GM10266 (cell line): ENCODE results near the gene FAM234B.
"Not testable (repeated sequence)": the region's sequence is repeated elsewhere in the genome, so short reads cannot be mapped to it uniquely, and the experiment has no call there.

Source experiments
- DNase-seq: peaks from one replicate; pipeline ENCODE4 v3.0.0; 2012; ENCODE audit errors: extremely low spot score
- TF ChIP-seq, protein P1 (sequence below): IDR thresholded peaks from 2 replicates; pipeline ENCODE4 v1.5.1; 2012; ENCODE audit warnings: mild to moderate bottlenecking, low read depth; ENCODE audit not compliant: control insufficient read depth, insufficient read depth; ENCODE audit errors: missing control alignments

Gene FAM234B

DNA sequence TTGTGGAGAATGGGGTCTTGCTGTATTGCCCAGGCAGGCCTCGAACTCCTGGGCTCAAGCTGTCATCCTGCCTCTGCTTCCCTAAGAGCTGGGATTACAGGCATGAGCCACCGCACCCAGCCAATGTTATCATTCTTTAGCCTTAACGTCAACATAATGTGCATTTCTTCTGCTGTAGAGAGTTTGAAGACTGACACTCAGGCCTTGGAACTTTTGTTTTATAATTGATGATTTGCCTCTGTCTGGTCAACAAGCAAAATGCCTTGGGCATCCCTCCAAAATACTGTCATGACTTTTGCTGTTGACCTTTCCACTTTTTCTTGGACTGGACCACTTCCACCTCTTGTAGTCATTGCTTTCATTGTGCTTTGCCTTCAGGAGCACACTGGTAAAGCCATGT is 29.0 kb downstream of the FAM234B start:
- TF ChIP-seq, protein P1, sequence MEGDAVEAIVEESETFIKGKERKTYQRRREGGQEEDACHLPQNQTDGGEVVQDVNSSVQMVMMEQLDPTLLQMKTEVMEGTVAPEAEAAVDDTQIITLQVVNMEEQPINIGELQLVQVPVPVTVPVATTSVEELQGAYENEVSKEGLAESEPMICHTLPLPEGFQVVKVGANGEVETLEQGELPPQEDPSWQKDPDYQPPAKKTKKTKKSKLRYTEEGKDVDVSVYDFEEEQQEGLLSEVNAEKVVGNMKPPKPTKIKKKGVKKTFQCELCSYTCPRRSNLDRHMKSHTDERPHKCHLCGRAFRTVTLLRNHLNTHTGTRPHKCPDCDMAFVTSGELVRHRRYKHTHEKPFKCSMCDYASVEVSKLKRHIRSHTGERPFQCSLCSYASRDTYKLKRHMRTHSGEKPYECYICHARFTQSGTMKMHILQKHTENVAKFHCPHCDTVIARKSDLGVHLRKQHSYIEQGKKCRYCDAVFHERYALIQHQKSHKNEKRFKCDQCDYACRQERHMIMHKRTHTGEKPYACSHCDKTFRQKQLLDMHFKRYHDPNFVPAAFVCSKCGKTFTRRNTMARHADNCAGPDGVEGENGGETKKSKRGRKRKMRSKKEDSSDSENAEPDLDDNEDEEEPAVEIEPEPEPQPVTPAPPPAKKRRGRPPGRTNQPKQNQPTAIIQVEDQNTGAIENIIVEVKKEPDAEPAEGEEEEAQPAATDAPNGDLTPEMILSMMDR = no peak

DNA sequence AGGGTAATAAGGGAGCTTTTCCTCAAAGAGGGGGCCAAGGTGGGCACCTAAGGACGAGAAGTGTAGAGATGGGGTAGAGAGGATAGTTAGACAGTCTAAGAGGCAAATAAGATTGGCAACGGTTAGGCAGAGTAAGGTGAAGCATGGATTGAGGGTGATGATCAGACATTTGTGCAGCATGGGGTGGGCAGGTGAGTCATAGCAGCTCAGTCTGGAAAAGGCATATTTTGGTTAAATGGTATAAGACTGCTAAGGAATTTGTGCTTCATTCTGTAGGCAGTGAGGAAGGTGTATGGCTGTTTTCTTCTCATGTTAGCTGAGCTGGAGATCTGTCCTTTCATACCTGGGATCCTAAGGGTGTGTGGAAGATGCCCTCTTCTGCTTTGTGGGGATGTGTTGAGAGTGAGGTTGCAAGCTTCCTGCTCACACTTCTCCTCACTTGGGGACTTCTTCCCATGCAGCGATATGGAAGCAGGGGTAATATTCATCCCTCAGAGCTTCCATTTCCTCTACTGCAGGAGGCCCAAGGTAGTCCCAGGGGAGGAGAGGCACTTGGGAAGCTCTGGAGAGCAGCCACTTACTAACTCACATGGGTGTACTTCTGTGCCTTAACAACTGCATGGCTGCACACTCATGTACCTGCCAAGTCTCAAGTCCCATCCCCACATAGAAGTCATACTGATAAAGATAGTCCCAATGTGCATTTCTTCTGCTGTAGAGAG is 30.4 kb downstream of the FAM234B start:
- TF ChIP-seq, protein P1 = no peak
- no peak for DNase-seq

More for the DNA sequence above, 29.0 kb downstream of the FAM234B start:
- no peak for DNase-seq

DNA sequence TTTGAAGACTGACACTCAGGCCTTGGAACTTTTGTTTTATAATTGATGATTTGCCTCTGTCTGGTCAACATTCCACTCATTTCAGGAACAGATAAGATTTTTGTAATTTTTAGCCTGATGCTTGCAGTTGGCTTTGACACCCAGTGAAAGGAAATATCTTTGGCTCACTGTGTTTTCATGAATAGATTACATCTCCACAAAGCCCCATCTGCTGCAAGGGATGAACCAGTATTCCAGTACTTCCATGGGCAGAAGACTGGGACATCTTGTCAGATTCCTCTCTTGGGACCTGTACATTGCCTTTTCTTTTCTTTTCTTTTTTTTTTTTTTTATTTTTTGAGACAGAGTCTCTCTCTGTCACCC is 30.9 kb downstream of the FAM234B start:
- TF ChIP-seq, protein P1 = no peak
- DNase-seq = no peak

DNA sequence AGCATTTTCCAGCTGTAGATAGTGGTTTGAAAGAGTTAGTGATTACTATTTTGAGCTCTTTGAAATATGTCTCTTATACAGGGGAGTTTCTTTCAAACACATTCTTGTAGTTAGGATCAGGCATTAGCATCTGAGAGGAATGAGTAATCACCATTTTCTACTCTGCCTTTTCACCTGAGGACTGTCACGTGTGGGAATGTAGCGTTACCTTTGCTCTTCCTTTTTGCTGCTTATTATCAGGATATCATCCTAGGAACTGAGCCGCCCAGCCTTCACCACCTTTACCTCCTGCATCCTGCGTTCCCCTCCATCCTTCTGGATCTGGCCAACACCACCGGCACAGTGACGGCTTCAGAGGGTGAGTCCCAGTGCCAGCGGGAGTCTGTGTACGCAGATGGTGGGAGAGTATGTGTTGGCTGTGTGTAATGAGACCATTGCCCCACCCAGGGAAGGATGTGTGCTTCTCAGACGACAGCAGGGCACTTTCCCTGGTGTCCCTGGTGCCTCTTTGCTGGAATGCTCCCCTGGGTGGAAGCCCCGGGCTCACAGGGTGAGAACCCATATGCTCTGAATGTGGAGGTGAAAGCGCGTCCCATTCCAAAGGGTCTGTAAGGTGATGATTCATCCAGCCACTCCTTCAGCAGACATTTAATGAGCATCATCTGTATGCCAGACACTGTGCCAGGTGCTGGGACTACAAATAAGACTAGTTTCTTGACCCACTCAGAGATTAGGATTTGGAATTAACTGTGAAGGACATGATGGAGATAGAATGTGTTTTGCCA is 31.8 kb downstream of the FAM234B start:
- no peak for DNase-seq
- TF ChIP-seq, protein P1 = no peak

DNA sequence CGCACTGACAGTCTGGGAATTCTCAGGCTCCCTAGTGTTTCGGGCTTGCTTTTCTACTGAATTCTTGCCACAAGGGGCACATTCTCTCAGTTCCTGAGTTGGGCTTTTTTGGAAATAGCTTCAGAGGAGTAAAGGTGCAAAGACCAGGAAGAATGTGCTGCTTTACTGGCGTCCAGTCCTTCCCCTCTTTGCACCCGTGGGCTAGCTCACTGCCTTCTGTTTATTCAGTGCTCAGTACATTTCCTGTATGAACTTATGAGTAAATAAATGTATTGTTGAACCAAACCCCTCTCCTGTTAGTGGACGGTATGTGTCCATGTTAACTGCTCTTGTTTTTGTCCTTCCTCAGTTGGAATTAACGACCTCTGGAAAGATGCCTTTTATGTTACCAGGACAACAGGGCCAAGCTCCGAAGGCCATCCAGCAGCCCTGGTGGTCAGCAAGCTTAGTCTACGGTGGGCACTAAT is 35.3 kb downstream of the FAM234B start:
- TF ChIP-seq, protein P1 = no peak
- no peak for DNase-seq

DNA sequence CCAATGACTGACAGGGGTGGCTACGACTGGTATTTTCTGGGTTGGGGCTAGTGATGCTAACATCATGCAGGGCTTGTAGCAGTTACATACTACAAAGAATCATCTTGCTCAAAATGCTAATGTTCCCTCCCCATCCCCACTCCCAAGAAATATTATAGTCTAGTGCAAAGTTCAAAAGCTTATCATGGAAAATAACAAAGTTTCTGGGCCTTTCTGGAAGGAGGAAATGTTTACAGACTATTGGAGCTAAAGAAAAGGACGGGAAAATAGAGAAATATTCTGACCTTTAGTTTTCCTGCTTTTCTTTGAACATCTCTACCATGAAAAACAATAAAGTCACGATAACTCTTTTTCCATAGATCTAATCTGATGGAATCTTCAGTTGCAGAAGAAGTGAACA is 36.1 kb downstream of the FAM234B start:
- no peak for DNase-seq
- TF ChIP-seq, protein P1 = no peak

DNA sequence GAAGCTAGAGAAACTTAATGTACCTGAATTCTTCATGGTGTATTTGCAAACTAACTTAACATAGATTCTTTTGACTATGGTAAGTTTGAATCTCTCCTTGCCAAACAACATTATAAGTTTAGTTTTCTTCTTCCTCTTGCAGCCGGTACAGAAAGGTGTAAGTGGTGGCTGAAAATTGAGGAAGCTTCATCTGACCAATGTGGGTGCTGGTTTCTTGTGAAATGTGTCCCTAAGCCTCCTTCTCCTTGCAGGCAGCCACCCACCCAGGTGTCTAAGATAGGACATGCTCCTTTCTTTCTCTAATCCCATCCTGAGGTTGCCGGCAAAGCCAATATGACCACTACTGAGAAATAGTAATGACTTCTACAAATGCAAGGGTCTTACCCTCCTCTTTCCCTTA is 38.7 kb downstream of the FAM234B start:
- TF ChIP-seq, protein P1 = no peak
- DNase-seq = no peak

DNA sequence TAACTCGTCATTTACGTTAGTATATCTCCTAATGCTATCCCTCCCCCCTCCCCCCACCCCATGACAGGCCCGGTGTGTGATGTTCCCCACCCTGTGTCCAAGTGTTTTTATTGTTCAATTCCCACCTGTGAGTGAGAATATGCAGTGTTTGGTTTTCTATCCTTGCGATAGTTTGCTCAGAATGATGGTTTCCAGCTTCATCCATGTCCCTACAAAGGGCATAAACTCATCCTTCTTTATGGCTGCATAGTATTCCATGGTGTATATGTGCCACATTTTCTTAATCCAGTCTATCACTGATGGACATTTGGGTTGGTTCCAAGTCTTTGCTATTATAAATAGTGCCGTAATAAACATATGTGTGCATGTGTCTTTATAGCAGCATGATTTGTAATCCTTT is 39.5 kb downstream of the FAM234B start:
- not testable (repeated sequence) for DNase-seq
